Fibroblast of lung (primary cell): Measurements from ENCODE around the gene OPRM1.

Source experiments
- CTCF ChIP-seq, 2 donors: IDR thresholded peaks in 1 of 2; conservative IDR thresholded peaks in 1 of 2; 1 replicate in 1 of 2; 2 replicates in 1 of 2; pipeline ENCODE4 v1.5.1; 2011 to 2012; ENCODE audit warnings: low read length in 2 of 2, control low read depth in 1 of 2, inconsistent platforms in 1 of 2, low read depth in 1 of 2, mild to moderate bottlenecking in 1 of 2
- EZH2 ChIP-seq: IDR thresholded peaks from 2 replicates; pipeline ENCODE4 v1.5.1; 2012; ENCODE audit warnings: low read length, control low read depth, mild to moderate bottlenecking; ENCODE audit errors: missing control alignments

DNA sequence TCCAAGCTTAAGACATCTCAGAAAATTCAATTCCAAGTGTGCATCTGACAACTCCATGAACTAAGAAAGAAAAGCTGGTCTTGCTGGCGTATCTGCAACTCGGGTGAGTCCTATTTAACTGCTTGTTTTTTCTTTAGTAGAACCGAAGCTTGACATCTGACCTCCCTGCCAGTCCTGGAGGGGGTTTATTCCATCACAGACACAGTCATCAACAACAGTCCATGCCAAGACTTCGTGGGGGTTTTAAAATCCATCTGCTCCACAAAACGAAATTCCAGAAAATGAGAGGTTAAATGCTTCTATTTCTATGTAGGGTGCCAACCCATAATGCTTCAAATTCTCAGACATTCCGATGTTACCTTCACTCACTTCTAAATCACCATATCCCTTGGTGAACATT is 183.7 kb downstream of the OPRM1 start:
- TF ChIP-seq CTCF (conservative IDR thresholded peaks at IDR 0.05 in 1 of 2, IDR thresholded peaks at IDR 0.05 in 1 of 2; ENCODE audit: low read depth in 1 of 2, low read length in 2 of 2) (no peak), EZH2 (no peak)
